GM21723 (cell line): ENCODE measurements around the gene NOXO1.

Experiments
- ATAC-seq: cut with Tn5 transposase; IDR thresholded peaks from one replicate; pipeline ENCODE4 v1.9.1; 2021; ENCODE audit warnings: mild to moderate bottlenecking, moderate library complexity; ENCODE audit not compliant: unreplicated experiment

NOXO1 gene

DNA sequence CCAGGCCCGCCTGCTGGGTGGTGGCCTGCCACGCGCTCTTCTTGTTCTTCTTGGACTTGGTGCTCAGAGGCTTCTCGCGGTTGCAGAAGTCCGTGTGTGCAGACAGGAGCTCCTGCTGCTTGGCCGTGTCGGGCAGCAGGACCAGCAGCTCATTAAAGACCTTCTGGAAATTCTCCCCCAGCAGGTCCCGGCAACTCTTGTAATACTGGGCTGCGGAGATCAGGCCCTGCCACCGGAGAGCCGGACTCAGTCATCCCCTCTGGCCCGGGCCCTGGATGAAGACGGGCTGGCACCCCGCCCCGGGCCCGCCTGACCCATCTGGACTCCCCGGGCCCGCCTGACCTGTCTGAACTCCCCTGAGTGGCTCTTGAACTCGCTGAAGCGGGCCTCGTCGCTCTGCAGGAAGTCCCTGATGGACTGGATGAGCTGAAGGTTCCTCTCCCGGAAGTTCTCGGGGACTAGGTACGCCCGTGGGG lies 17.1 kb upstream of the NOXO1 start:
- no peak for ATAC-seq

GRCh38 chr16:1997494-1998359 lies 16.5 kb upstream of the NOXO1 start:
- no peak for ATAC-seq

DNA sequence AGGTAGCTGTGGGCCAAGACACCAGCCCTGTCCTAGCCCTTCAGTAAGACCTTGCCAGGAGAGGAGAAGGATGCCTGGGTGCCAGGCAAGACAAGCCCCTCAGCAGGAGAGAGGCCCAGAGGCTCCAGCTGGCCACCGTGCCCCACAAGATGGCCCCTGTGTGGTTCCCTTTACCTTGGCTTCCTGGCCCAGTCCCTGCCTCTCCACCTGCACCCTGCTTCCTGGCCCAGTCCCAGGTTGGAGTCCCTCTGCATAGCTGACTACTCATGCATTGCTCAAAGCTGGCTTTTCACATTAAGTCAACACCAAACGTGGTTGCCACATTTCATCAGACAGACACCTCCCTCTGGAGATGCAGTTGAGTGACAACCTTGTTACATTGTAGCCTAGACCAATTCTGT lies 12.5 kb upstream of the NOXO1 start:
- no peak for ATAC-seq

GRCh38 chr16:1992704-1993317 lies 11.5 kb upstream of the NOXO1 start:
- ATAC-seq: no peak

DNA sequence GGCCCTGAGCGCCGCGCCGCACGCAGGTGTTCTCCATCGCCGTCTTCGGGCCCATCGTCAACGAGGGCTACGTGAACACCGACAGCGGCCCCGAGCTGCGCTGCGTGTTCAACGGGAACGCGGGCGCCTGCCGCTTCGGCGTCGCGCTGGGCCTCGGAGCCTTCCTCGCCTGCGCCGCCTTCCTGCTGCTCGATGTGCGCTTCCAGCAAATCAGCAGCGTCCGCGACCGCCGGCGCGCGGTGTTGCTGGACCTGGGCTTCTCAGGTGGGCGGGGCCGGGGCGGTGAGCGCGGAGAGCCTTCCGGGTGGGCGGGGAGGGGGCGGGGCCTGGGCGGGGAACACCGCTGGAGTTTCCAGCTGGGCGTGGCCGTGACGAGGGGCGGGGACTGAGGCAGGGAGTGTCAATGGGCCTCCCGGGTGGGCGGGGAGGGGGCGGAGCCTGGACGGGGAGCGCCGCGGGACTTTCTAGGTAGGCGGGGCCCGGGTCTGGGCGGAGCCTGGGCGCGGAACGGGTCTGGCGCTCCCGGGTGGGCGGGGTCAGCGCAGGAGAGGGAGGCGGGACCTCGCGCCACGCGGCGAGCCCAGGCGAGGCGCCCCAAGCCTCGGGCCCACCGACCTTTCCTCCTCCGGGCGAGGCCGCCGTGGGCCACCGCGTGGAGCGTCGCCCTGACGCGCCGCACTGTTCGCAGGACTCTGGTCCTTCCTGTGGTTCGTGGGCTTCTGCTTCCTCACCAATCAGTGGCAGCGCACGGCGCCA lies 10.9 kb upstream of the NOXO1 start:
- ATAC-seq: peak; percentile 52

DNA sequence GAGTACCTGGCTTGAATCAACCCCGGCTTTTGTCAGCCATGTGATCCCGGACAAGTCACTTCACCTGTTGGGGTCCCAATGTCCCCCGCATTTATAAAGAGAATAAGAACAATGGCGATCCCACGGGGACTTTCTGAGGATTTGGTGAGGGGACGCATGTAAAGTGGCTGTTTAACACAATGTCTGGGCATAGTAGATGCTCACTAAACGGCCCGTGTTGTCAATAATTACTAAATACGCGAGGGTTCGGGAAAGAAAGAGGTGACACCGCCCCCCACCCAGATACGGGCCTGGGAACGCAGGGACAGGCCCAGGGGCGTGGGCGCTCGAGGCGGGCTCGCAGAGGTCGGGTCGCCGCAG lies 10.3 kb upstream of the NOXO1 start:
- ATAC-seq: no peak

DNA sequence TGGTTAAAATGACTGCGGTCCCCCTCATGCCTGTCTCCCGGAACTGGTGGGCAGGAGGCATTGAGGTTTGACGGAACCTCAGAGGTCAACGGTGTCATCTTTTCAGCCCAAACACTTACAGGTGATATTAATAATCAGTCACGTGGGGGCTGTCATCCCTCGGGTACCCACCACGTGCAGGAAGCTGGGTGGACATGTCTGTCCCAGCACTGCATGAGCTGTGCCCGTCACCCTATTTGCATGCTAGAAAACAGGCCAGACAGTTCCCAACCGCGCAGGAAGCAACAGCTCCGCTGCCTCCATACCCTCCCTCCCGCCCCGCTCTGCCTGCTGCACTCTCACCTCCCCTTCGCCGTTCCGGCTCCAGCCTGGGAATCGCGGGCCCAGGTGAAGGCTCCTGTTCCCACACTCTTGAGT lies 9.9 kb upstream of the NOXO1 start:
- ATAC-seq: peak; percentile 30

GRCh38 chr16:1990351-1991134 lies 9.3 kb upstream of the NOXO1 start:
- ATAC-seq: peak; percentile 6

DNA sequence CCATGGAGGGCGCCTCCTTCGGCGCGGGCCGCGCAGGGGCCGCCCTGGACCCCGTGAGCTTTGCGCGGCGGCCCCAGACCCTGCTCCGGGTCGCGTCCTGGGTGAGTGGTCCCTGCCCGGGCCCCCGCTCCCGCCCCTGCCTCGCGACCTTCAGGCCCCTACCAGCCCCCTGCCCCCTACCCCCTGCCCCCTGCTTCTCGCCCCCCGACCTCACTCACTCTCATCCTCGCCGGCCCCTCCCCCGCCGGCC lies 8.8 kb upstream of the NOXO1 start:
- ATAC-seq: no peak

DNA sequence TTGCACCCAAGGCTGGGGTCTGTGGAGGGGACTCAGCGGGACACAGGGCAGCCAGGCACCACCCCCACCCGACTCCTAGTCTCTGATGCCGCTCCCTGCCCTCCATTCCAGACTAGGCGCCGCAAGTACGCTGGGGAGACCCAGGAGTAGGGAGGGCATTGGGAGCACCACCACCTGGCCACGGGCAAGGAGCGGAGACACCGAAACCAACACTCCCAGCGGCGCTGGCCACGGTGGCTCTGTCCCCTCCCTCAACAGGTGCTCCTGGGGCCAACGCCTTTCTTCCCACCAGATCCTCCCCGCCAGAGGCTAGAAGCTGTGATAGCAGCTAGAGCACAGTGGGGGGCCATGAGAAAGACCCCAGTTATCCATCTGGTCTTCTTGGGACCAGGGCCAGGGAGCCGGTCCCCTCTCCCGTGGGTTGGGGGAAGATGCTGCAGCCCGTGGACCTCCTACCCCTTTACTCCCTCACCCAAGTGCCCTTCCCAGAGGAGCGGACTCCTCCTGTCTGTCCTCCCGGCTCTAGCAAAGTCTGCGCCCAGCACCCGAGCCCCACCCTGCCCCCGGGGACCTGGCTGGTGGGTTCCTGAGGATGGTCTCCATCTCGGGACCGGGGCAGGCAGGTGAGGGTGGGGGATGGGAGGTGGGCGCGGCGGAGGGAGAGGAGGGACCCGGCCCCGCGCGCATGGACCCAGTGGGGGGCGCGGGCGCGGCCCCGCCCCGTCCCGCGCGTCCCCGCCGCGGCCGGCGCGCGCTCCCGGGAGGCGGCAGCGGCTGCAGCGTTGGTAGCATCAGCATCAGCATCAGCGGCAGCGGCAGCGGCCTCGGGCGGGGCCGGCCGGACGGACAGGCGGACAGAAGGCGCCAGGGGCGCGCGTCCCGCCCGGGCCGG lies 8.2 kb upstream of the NOXO1 start, which contains the start of gene SYNGR3:
SYNGR3 (plus strand) TSS at position 762 of the 892 bp plus-strand sequence. CDS start 133 bp downstream, outside the sequence.
- ATAC-seq: no peak

- no peak for ATAC-seq
Observed at GRCh38 chr16:1987198-1987597, 5.9 kb upstream of the NOXO1 start.

DNA sequence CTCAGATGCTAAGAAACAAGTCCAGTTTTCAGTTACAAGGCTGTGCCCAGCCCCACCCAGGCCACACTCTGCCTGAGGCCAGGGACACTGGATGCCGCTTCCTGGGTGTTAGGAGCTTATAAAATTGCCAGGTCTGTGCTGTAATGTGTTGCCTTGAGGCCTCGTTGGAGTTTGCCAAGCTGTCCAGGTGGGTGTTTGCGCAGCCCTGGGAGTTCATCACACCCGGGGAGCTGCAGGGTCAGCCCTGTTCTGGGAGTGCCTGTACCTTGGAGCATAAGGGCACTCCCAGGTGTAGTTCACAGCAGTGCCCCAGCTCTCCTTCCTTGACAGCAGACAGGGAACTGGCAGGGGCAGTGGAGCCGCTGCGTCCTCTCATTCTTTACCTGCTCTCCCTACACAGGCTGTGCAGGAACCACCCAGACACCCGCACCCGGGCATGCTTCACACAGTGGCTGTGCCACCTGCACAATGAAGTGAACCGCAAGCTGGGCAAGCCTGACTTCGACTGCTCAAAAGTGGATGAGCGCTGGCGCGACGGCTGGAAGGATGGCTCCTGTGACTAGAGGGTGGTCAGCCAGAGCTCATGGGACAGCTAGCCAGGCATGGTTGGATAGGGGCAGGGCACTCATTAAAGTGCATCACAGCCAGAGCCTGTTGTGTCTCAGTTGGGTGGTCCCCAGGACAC lies 4.3 kb upstream of the NOXO1 start:
- ATAC-seq: no peak

GRCh38 chr16:1984347-1985225 lies 3.3 kb upstream of the NOXO1 start:
- ATAC-seq: peak; percentile 6

DNA sequence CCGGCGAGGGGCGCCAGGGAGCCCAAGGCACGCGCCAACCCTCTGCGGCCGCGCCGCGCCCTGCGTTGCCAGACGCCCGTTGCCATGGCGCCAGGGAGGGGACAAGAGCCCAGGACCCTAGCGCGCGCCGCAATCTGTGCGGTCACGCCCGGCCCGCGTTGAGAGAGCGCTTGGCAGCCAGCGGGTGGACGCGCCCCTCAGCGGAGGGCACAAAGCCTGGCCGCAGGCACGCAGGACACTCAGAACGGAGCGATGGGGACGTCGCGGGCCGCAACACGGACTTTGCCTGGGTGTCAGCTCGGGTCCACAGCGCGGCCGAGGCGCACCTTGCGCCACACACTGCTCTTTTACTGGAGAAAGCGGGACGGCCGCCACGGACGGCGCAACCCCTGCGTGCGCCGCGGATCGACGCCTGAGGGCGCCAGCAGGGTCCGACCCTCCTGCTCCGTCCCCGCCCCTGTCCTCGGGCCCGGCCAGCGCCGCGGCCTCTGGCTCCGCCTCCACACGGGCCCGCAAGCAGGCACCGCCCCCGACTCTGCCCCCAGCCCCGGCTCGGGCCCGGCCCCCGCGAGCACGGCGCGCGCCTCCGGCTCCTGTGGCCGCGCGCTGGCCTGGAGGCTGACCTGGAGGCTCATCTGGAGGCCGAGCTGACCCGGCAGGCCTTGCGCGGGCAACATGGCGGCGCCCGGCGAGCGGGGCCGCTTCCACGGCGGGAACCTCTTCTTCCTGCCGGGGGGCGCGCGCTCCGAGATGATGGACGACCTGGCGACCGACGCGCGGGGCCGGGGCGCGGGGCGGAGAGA lies 2.5 kb upstream of the NOXO1 start, which contains the start of gene GFER:
GFER (plus strand) TSS at position 650 of the 803 bp plus-strand sequence; CDS start at position 676, 26 bp downstream.
- ATAC-seq: peak; percentile 72

DNA sequence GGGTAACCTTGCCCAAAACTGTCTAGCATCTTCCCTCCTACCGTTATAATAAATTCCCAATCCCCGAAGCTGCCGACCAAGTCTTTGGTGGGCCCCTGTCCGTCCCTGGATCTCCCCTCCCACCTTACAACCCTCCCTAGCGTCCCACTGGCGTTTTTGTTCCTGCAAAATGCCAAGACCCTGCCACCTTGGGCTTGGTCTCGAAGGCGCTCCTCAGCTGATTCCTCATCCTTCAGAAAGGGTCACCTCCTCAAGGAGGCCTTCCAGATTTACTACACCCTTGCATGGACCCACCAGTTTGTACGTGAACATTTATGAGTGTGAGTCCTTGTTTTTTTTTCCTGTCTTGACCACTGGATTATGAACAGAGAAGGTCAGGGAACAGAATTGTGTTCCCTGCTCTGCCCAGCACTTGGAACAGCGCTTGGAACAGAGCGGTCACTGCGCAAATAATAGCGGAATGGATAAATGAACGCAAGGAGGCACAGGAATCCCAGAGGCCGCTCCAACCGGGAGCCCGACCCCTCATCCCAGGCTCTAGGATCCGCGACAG lies 1.8 kb upstream of the NOXO1 start:
- ATAC-seq: no peak

GRCh38 chr16:1982013-1982433 lies 754 bp upstream of the NOXO1 start:
- no peak for ATAC-seq

DNA sequence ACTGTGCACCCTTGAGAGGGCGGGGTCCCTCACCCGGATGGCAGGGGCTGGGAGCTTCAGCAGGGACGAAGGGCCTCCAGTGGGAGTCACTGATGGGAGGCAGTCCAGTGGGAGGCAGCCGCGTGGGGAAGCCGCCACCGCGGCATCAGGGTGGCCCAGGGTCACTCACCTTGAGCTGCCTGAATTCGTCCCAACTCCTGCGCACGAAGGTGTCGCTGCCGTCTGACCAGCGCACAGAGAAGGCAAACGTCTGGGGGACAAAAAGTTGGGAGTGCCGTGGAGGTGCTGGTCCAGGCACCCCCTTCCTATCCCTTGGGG lies 540 bp downstream of the NOXO1 start:
- no peak for ATAC-seq
